ENCODE measurements around the gene GNGT2. TPM values are rescaled to one million over a fixed set of nuclear protein-coding genes. Genes with fewer than 3 reads are reported as not detected.

GNGT2 gene
- not detected in 2 replicates for total RNA-seq
- long read RNA-seq: 0 reads

GRCh38 chr17:49210158-49211029 lies at the start of gene GNGT2, which contains the start of gene ABI3:
Gene GNGT2, minus strand, starts transcription at chr17:49210574. Its CDS starts 3,152 bp downstream, at chr17:49207422.
Gene ABI3, plus strand, starts transcription at chr17:49210707. Its CDS starts 18 bp downstream, at chr17:49210725.
- peaks cover 8% of the 10 kb centered on the region for H3K27me3 Mint-ChIP-seq (ENCODE audit: unreplicated experiment)
- no peaks in the 10 kb centered on the region for H3K36me3 Mint-ChIP-seq (ENCODE audit: unreplicated experiment)
- H3K4me3 Mint-ChIP-seq (ENCODE audit: unreplicated experiment): no peak within 1 kb of the TSS
- H3K27ac Mint-ChIP-seq (ENCODE audit: unreplicated experiment): no peak within 1 kb of the TSS
- DNase-seq (ENCODE audit: extremely low spot score, unreplicated experiment): no peak
- H3K4me1 Mint-ChIP-seq (ENCODE audit: unreplicated experiment): peaks cover 22% of the 10 kb centered on the region
- no peaks in the 10 kb centered on the region for H3K9me3 Mint-ChIP-seq (ENCODE audit: unreplicated experiment)
- no peak for TF ChIP-seq CTCF (IDR thresholded peaks at IDR 0.05)

DNA sequence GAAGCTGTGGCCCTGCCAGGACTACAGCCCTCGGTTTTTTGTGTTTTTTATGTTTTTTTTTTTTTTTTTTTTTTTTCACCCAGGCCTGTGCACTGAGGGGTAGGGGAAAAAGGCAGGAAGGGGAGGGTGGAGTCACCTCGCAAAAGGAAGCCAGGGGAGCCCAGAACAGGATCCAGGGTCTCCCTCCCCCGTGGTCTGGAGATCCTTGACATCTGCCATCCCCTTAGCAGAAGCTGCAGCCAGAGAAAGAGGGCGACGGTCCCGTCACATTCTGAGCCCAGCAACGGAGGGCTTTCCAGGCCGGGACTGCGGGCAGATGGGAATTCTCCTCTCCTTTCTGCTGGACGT lies 49.3 kb upstream of the GNGT2 start:
- Mint-ChIP-seq H3K4me1 (ENCODE audit: unreplicated experiment) (peaks cover 8% of the 10 kb centered on the region), H3K27me3 (ENCODE audit: unreplicated experiment) (peaks cover 2% of the 10 kb centered on the region), H3K9me3 (ENCODE audit: unreplicated experiment) (no peaks in the 10 kb centered on the region), H3K27ac (ENCODE audit: unreplicated experiment) (peak overlapping the region; percentile 66), H3K36me3 (ENCODE audit: unreplicated experiment) (no peaks in the 10 kb centered on the region), H3K4me3 (ENCODE audit: unreplicated experiment) (peak overlapping the region; percentile 74)
- DNase-seq (ENCODE audit: extremely low spot score, unreplicated experiment): no peak
- no peak for TF ChIP-seq CTCF (IDR thresholded peaks at IDR 0.05)

- Mint-ChIP-seq H3K4me1 (ENCODE audit: unreplicated experiment) (peaks cover 8% of the 10 kb centered on the region), H3K36me3 (ENCODE audit: unreplicated experiment) (no peaks in the 10 kb centered on the region), H3K4me3 (ENCODE audit: unreplicated experiment) (no peak overlapping the region), H3K27ac (ENCODE audit: unreplicated experiment) (no peak overlapping the region), H3K9me3 (ENCODE audit: unreplicated experiment) (no peaks in the 10 kb centered on the region), H3K27me3 (ENCODE audit: unreplicated experiment) (peaks cover 2% of the 10 kb centered on the region)
- no peak for DNase-seq (ENCODE audit: extremely low spot score, unreplicated experiment)
- TF ChIP-seq CTCF (IDR thresholded peaks at IDR 0.05): no peak
Measured at GRCh38 chr17:49258394-49258793, 48.0 kb upstream of the GNGT2 start.

- no peak overlapping the region for H3K27ac Mint-ChIP-seq (ENCODE audit: unreplicated experiment)
- H3K36me3 Mint-ChIP-seq (ENCODE audit: unreplicated experiment): no peaks in the 10 kb centered on the region
- TF ChIP-seq CTCF (IDR thresholded peaks at IDR 0.05): no peak
Measured at GRCh38 chr17:49255125-49255524, 44.8 kb upstream of the GNGT2 start.

GRCh38 chr17:49254066-49254465 lies 43.7 kb upstream of the GNGT2 start:
- DNase-seq (ENCODE audit: extremely low spot score, unreplicated experiment): no peak
- H3K27me3 Mint-ChIP-seq (ENCODE audit: unreplicated experiment): peaks cover 2% of the 10 kb centered on the region
- TF ChIP-seq CTCF (IDR thresholded peaks at IDR 0.05): no peak
- no peaks in the 10 kb centered on the region for H3K36me3 Mint-ChIP-seq (ENCODE audit: unreplicated experiment)
- no peak overlapping the region for H3K4me3 Mint-ChIP-seq (ENCODE audit: unreplicated experiment)
- H3K27ac Mint-ChIP-seq (ENCODE audit: unreplicated experiment): no peak overlapping the region
- H3K9me3 Mint-ChIP-seq (ENCODE audit: unreplicated experiment): no peaks in the 10 kb centered on the region
- peaks cover 6% of the 10 kb centered on the region for H3K4me1 Mint-ChIP-seq (ENCODE audit: unreplicated experiment)

More at GRCh38 chr17:49255125-49255524, 44.8 kb upstream of the GNGT2 start:
- H3K4me1 Mint-ChIP-seq (ENCODE audit: unreplicated experiment): no peaks in the 10 kb centered on the region
- H3K4me3 Mint-ChIP-seq (ENCODE audit: unreplicated experiment): no peak overlapping the region
- peaks cover 2% of the 10 kb centered on the region for H3K27me3 Mint-ChIP-seq (ENCODE audit: unreplicated experiment)
- no peak for DNase-seq (ENCODE audit: extremely low spot score, unreplicated experiment)
- H3K9me3 Mint-ChIP-seq (ENCODE audit: unreplicated experiment): no peaks in the 10 kb centered on the region

Measured in osteocyte (in vitro differentiated cells).